Measurements from ENCODE around the gene GABBR2. TPM values are rescaled to one million over a fixed set of nuclear protein-coding genes. Genes with fewer than 3 reads are reported as not detected.

The GABBR2 gene
- total RNA-seq, 4 donors from 2014 or later: 0.32 to 1.7 TPM; not detected in 2

DNA sequence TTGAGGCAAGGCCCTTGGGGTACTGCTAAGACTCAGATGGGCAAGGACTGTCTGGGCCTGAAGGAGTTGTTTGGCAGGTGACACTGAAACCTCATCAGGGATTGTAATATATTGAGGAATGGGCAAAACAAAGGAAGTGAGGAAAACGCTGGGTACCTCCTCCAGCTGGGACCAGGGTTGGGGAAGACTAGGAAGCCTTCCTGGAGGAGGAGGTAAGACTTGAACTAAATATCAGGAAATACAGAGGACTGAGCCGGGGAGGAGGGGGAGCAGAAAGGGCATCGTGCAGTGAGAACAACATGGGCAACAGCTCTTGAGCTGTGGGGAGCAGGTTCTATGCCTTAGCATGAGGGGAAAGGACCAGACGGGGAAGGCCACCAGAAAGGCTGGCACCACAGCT is 144.0 kb downstream of the GABBR2 start:
- Histone ChIP-seq H3K27me3 (peaks cover 9% of the 10 kb centered on the region), H3K9me3 (no peaks in the 10 kb centered on the region), H3K27ac (no peak overlapping the region), H3K36me3 (no peaks in the 10 kb centered on the region), H3K4me1 (no peaks in the 10 kb centered on the region), H3K4me3 (no peak overlapping the region)
- TF ChIP-seq, protein P1, sequence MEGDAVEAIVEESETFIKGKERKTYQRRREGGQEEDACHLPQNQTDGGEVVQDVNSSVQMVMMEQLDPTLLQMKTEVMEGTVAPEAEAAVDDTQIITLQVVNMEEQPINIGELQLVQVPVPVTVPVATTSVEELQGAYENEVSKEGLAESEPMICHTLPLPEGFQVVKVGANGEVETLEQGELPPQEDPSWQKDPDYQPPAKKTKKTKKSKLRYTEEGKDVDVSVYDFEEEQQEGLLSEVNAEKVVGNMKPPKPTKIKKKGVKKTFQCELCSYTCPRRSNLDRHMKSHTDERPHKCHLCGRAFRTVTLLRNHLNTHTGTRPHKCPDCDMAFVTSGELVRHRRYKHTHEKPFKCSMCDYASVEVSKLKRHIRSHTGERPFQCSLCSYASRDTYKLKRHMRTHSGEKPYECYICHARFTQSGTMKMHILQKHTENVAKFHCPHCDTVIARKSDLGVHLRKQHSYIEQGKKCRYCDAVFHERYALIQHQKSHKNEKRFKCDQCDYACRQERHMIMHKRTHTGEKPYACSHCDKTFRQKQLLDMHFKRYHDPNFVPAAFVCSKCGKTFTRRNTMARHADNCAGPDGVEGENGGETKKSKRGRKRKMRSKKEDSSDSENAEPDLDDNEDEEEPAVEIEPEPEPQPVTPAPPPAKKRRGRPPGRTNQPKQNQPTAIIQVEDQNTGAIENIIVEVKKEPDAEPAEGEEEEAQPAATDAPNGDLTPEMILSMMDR (IDR thresholded peaks at IDR 0.05): no peak
- TF ChIP-seq POLR2A (IDR thresholded peaks at IDR 0.05) (no peak), EP300 (IDR thresholded peaks at IDR 0.05) (no peak), POLR2AphosphoS5 (IDR thresholded peaks at IDR 0.05) (no peak)
- DNase-seq (ENCODE audit: low spot score in 2 of 2): no peak
- WGBS: 86% methylated on average over 4 of the region's 4 CpGs

DNA sequence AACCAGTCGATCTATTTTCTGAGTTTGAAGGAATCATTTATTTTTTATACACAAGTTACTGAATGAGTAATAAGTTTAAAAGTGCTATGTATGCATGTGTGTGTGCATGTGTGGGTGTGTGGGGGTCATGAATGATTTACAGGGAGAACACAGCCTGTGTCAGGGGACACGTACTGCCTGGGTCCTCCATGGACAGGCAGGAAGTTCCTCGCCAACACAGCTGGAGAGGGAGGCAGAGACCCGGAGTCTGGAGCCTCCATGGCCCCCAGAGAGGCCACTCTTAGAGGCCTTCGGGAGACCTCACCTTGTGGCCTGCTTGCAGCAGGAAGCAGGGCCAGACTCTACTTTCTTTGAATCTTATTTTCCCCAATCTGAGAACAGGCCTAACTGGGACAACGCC is 144.7 kb downstream of the GABBR2 start:
- H3K9me3 ChIP-seq: no peaks in the 10 kb centered on the region
- peaks cover 9% of the 10 kb centered on the region for H3K27me3 ChIP-seq
- H3K4me1 ChIP-seq: no peaks in the 10 kb centered on the region
- no peaks in the 10 kb centered on the region for H3K36me3 ChIP-seq
- no peak overlapping the region for H3K27ac ChIP-seq
- WGBS: 86% methylated on average over 6 of the region's 6 CpGs
- DNase-seq (ENCODE audit: low spot score in 2 of 2): no peak
- H3K4me3 ChIP-seq: no peak overlapping the region
- no peak for TF ChIP-seq EP300 (IDR thresholded peaks at IDR 0.05)
- TF ChIP-seq POLR2AphosphoS5 (IDR thresholded peaks at IDR 0.05): no peak
- TF ChIP-seq, protein P1 (IDR thresholded peaks at IDR 0.05): no peak
- no peak for TF ChIP-seq POLR2A (IDR thresholded peaks at IDR 0.05)

DNA sequence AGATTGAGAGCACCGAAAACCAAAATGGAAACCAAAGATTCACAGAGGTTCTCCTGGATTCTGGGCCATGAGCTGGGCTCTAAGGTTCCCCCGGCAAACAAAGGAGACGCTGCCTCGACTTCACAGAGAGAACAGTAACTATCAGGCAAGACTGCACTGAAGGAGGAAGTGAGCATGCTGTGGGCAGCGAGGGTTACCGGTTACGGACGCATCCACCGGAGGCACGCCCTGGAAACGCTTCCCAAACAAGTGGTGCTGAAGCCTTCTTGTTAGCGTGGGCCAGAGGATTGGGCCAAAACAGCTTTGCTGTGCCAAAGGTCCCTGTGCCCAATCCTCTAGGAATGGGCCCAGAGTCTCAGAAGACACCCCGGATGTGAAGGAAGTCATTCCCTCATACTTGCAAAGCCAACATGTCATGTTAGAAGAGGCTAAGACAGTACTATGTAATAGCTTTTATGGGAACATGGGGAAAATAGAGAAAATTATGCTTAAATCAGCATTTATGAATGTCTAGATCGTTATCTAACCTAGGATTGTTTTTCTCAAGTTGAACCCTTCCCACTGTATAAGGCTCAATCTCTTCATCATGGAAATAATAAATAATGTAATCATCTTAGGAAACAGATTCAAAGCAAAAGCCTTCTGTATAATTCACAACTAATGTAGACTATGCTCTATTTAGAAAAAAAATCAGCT is 145.4 kb downstream of the GABBR2 start:
- H3K4me1 ChIP-seq: no peaks in the 10 kb centered on the region
- peaks cover 5% of the 10 kb centered on the region for H3K27me3 ChIP-seq
- TF ChIP-seq, protein P1 (IDR thresholded peaks at IDR 0.05): no peak
- no peak for TF ChIP-seq POLR2A (IDR thresholded peaks at IDR 0.05)
- no peak for TF ChIP-seq EP300 (IDR thresholded peaks at IDR 0.05)
- no peak for TF ChIP-seq POLR2AphosphoS5 (IDR thresholded peaks at IDR 0.05)
- 88% methylated on average over 14 of the region's 14 CpGs for WGBS
- H3K36me3 ChIP-seq: no peaks in the 10 kb centered on the region
- no peak overlapping the region for H3K4me3 ChIP-seq
- no peak overlapping the region for H3K27ac ChIP-seq
- no peak for DNase-seq (ENCODE audit: low spot score in 2 of 2)
- H3K9me3 ChIP-seq: no peaks in the 10 kb centered on the region

DNA sequence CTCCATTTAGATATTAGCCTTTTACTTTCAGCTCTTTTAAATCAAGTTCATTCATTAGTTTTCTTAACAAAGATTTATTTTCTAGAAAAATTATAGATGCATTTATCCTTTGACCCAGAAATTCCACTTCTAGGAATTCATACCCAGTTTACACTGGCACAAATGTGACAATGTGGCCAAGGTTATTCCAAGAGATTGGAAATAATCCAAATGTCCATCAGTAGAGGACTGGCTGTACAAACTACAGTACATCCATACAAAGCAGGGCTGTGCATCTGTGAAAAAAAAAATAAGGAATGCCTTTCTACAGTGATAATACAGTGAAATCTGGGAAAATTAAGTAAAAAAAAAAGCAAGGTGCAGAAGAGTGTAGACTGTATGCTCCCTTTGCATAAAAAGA is 149.2 kb downstream of the GABBR2 start:
- no peak for DNase-seq (ENCODE audit: low spot score in 2 of 2)
- Histone ChIP-seq H3K27ac (no peak overlapping the region), H3K36me3 (no peaks in the 10 kb centered on the region), H3K4me1 (no peaks in the 10 kb centered on the region), H3K27me3 (no peaks in the 10 kb centered on the region), H3K4me3 (no peak overlapping the region), H3K9me3 (no peaks in the 10 kb centered on the region)
- TF ChIP-seq POLR2A (IDR thresholded peaks at IDR 0.05) (no peak), EP300 (IDR thresholded peaks at IDR 0.05) (no peak), POLR2AphosphoS5 (IDR thresholded peaks at IDR 0.05) (no peak)
- TF ChIP-seq, protein P1 (IDR thresholded peaks at IDR 0.05): no peak

DNA sequence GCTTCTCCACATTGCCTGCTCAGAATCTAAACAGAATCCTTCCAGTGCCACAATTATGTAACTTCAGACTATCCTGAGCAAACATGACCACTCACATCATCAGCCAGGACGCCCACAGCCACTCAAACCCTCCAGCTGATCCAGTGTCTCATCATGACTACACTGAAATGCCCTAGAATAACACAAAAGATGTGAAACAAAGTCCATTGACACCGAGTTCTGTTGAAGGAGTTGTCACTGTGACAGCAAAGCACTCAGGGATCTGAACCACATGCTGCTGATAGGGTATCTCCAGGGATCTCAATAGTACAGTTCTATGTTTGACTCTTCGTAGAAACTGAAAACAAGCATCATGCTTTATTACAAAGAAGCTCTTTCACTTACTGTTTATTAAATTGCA is 150.2 kb downstream of the GABBR2 start:
- DNase-seq (ENCODE audit: low spot score in 2 of 2): no peak
- no peaks in the 10 kb centered on the region for H3K36me3 ChIP-seq
- H3K9me3 ChIP-seq: no peaks in the 10 kb centered on the region
- WGBS: 56% methylated on average over 3 of the region's 3 CpGs
- no peak overlapping the region for H3K27ac ChIP-seq
- H3K4me1 ChIP-seq: no peaks in the 10 kb centered on the region
- TF ChIP-seq POLR2AphosphoS5 (IDR thresholded peaks at IDR 0.05) (no peak), POLR2A (IDR thresholded peaks at IDR 0.05) (no peak), EP300 (IDR thresholded peaks at IDR 0.05) (no peak)
- TF ChIP-seq, protein P1 (IDR thresholded peaks at IDR 0.05): no peak
- no peaks in the 10 kb centered on the region for H3K27me3 ChIP-seq
- H3K4me3 ChIP-seq: no peak overlapping the region

Measured in suprapubic skin (tissue), 4 donors.